Neural cell (in vitro differentiated cells): Measurements from ENCODE around the gene C22orf23.

Source experiments
- CTCF ChIP-seq: fragments of 450-650 bp; IDR thresholded peaks from 2 replicates; pipeline ENCODE4 v1.5.1; 2014; ENCODE audit warnings: antibody characterized with exemption, mild to moderate bottlenecking, moderate library complexity; ENCODE audit not compliant: poor library complexity, severe bottlenecking
- EP300 ChIP-seq: fragments of 450-650 bp; conservative IDR thresholded peaks from 2 replicates; pipeline ENCODE4 v1.6.1; 2014; ENCODE audit warnings: antibody characterized with exemption, mild to moderate bottlenecking, moderate library complexity; ENCODE audit not compliant: poor library complexity, severe bottlenecking
- EZH2 ChIP-seq: fragments of 200-600, 300-800 bp; shearing (Covaris generic), sonication (generic); IDR thresholded peaks from 2 replicates; pipeline ENCODE4 v1.6.1; 2014; ENCODE audit warnings: antibody characterized with exemption, low read length, borderline replicate concordance, mild to moderate bottlenecking; ENCODE audit not compliant: insufficient read depth, poor library complexity, severe bottlenecking
- POLR2AphosphoS5 ChIP-seq: IDR thresholded peaks from 2 replicates; pipeline ENCODE4 v1.6.1; 2012
- RAD21 ChIP-seq: fragments of 450-650 bp; conservative IDR thresholded peaks from 2 replicates; pipeline ENCODE4 v1.6.1; 2014; ENCODE audit warnings: antibody characterized with exemption, mild to moderate bottlenecking, moderate library complexity
- REST ChIP-seq: IDR thresholded peaks from 2 replicates; pipeline ENCODE4 v1.6.1; 2012; ENCODE audit warnings: borderline replicate concordance
- SMC3 ChIP-seq: fragments of 450-650 bp; conservative IDR thresholded peaks from 2 replicates; pipeline ENCODE4 v1.6.1; 2014; ENCODE audit warnings: antibody characterized with exemption, mild to moderate bottlenecking, moderate library complexity; ENCODE audit not compliant: poor library complexity
- TAF1 ChIP-seq: IDR thresholded peaks from 2 replicates; pipeline ENCODE4 v1.6.1; 2012; ENCODE audit warnings: low read depth

DNA sequence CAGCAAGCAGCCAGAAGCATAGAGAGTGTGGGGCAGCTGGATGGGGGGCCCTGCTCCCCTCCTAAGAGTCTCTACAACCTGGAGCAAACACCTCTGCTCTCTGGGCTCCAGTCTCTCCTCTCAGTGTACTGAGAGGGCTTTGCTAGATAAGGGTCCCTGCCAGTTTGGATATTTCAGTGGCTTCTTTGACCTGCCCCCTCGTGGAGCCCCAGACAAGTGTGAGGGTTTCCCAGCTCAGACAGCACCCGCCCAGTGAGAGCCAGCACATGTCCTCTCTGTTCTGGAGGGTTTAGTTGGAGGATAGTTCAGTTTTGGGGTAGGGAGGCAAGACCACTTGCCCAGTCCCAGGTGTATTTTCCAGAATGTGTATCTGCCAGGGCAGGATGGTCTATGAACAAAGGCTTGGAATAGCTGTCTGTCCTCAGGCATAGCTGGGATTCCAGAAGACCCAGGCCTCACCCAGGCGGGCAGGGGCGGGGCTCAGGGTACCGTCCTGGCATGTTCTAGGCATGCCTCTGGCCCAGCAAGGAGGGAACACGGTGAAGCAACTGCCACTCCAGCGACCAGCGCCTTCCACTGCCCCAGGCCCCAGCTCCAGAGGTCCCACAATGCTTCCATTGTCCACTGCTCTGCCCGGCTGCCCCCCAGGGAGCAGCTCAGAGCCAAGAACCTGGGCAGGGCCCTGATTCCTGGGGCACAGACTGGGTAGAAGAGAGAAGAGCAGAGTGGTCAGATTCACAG lies 54.8 kb downstream of the C22orf23 start:
- no peak for TF ChIP-seq CTCF
- no peak for TF ChIP-seq EZH2
- TF ChIP-seq SMC3, result no peak
- TF ChIP-seq REST, result no peak
- TF ChIP-seq TAF1, result no peak
- TF ChIP-seq EP300, result no peak
- no peak for TF ChIP-seq POLR2AphosphoS5
- TF ChIP-seq RAD21, result no peak
